ENCODE results near the gene IQCF6.
"Not testable (repeated sequence)": the region's sequence is repeated elsewhere in the genome, so short reads cannot be mapped to it uniquely, and the experiment has no call there.

IQCF6 gene

GRCh38 chr3:51773529-51774056, 5.4 kb downstream of the IQCF6 start:
- DNase-seq (ENCODE audit: low read depth), result no peak

- no peak for DNase-seq (ENCODE audit: low read depth)
Observed at GRCh38 chr3:51759203-51759602, 19.8 kb downstream of the IQCF6 start.

- not testable (repeated sequence) for DNase-seq (ENCODE audit: low read depth)
Observed at GRCh38 chr3:51753763-51754750, 25.0 kb downstream of the IQCF6 start.

- DNase-seq (ENCODE audit: low read depth), result no peak
Observed at GRCh38 chr3:51751287-51751686, 27.8 kb downstream of the IQCF6 start.

GRCh38 chr3:51750878-51751277, 28.2 kb downstream of the IQCF6 start:
- no peak for DNase-seq (ENCODE audit: low read depth)

GRCh38 chr3:51748327-51748726, 30.7 kb downstream of the IQCF6 start:
- DNase-seq (ENCODE audit: low read depth), result no peak

GRCh38 chr3:51747840-51748239, 31.2 kb downstream of the IQCF6 start:
- DNase-seq (ENCODE audit: low read depth), result no peak

GRCh38 chr3:51742978-51743377, 36.1 kb downstream of the IQCF6 start:
- DNase-seq (ENCODE audit: low read depth), result not testable (repeated sequence)

- not testable (repeated sequence) for DNase-seq (ENCODE audit: low read depth)
Observed at GRCh38 chr3:51742320-51742719, 36.7 kb downstream of the IQCF6 start.

GRCh38 chr3:51739110-51739509, 39.9 kb downstream of the IQCF6 start:
- no peak for DNase-seq (ENCODE audit: low read depth)

- no peak for DNase-seq (ENCODE audit: low read depth)
Observed at GRCh38 chr3:51735950-51736349, 43.1 kb downstream of the IQCF6 start.

- no peak for DNase-seq (ENCODE audit: low read depth)
Observed at GRCh38 chr3:51735039-51735438, 44.0 kb downstream of the IQCF6 start.

- no peak for DNase-seq (ENCODE audit: low read depth)
Observed at GRCh38 chr3:51734572-51734907, 44.5 kb downstream of the IQCF6 start.

- no peak for DNase-seq (ENCODE audit: low read depth)
Observed at GRCh38 chr3:51733859-51734571, 45.0 kb downstream of the IQCF6 start.

- no peak for DNase-seq (ENCODE audit: low read depth)
Observed at GRCh38 chr3:51729042-51729633, 49.9 kb downstream of the IQCF6 start.

Data from amniotic epithelial cell (primary cell).